Mucosa of rectum (tissue), 2 donors: Measurements from ENCODE around the gene PDSS2.
A peak's percentile ranks its signal among the peaks of the same experiment; 100 is the strongest.
"Not testable (repeated sequence)": the region's sequence is repeated elsewhere in the genome, so short reads cannot be mapped to it uniquely, and the experiment has no call there.

Experiments used
- H3K27ac ChIP-seq, 2 donors: one replicate each; pipeline ENCODE4 v1.7.0; 2013; ENCODE audit warnings: inconsistent platforms in 2 of 2, low read depth in 2 of 2, low read length in 2 of 2
- H3K27me3 ChIP-seq, 2 donors: one replicate each; pipeline ENCODE4 v1.7.0; 2013; ENCODE audit warnings: low read length in 2 of 2; ENCODE audit not compliant: control insufficient read depth in 2 of 2, insufficient read depth in 2 of 2
- H3K36me3 ChIP-seq, 2 donors: one replicate each; pipeline ENCODE4 v1.7.0; 2013; ENCODE audit warnings: low read length in 2 of 2; ENCODE audit not compliant: control insufficient read depth in 2 of 2, insufficient read depth in 2 of 2
- H3K4me1 ChIP-seq, 2 donors: one replicate each; pipeline ENCODE4 v1.7.0; 2013; ENCODE audit warnings: low read length in 2 of 2, mild to moderate bottlenecking in 1 of 2; ENCODE audit not compliant: control insufficient read depth in 2 of 2, insufficient read depth in 2 of 2
- H3K4me3 ChIP-seq, 2 donors: one replicate each; pipeline ENCODE4 v1.7.0; 2013; ENCODE audit warnings: low read length in 2 of 2
- H3K9ac ChIP-seq, 2 donors: one replicate each; pipeline ENCODE4 v1.7.0; 2013; ENCODE audit warnings: low read length in 2 of 2, low read depth in 1 of 2, mild to moderate bottlenecking in 1 of 2
- H3K9me3 ChIP-seq, 2 donors: one replicate each; pipeline ENCODE4 v1.7.0; 2013; ENCODE audit warnings: low read length in 2 of 2; ENCODE audit not compliant: control insufficient read depth in 2 of 2
- donor health status: healthy.
- donor health status: Normal muscosa, but diverticular disease.

Gene PDSS2

GRCh38 chr6:107120404-107120803 lies 339.0 kb downstream of the PDSS2 start:
- no peak overlapping the region for H3K4me3 ChIP-seq
- no peaks in the 10 kb centered on the region for H3K27me3 ChIP-seq
- H3K9ac ChIP-seq: no peak overlapping the region
- H3K9me3 ChIP-seq: no peaks in the 10 kb centered on the region
- H3K27ac ChIP-seq: no peak overlapping the region
- no peaks in the 10 kb centered on the region for H3K36me3 ChIP-seq
- H3K4me1 ChIP-seq: peaks cover 8 to 12% of the 10 kb centered on the region in 2 donors

GRCh38 chr6:107118976-107119375 lies 340.4 kb downstream of the PDSS2 start:
- no peak overlapping the region for H3K27ac ChIP-seq
- H3K36me3 ChIP-seq: no peaks in the 10 kb centered on the region
- no peaks in the 10 kb centered on the region for H3K9me3 ChIP-seq
- no peaks in the 10 kb centered on the region for H3K27me3 ChIP-seq
- no peak overlapping the region for H3K9ac ChIP-seq
- peaks cover 6 to 8% of the 10 kb centered on the region in 2 donors for H3K4me1 ChIP-seq
- no peak overlapping the region for H3K4me3 ChIP-seq

GRCh38 chr6:107118540-107118939 lies 340.8 kb downstream of the PDSS2 start:
- H3K4me3 ChIP-seq, H3K9ac ChIP-seq, H3K36me3 ChIP-seq, H3K9me3 ChIP-seq, H3K27ac ChIP-seq, H3K27me3 ChIP-seq: not testable (repeated sequence)
- peaks cover 8 to 12% of the 10 kb centered on the region in 2 donors for H3K4me1 ChIP-seq

GRCh38 chr6:107116931-107117330 lies 342.4 kb downstream of the PDSS2 start:
- Histone ChIP-seq H3K27me3 (no peaks in the 10 kb centered on the region), H3K9me3 (no peaks in the 10 kb centered on the region), H3K36me3 (no peaks in the 10 kb centered on the region), H3K4me3 (peak overlapping the region; percentile 63 to 79), H3K27ac (peak overlapping the region in 1 of 2 donors; percentile 80), H3K9ac (peak overlapping the region in 1 of 2 donors; percentile 79), H3K4me1 (peaks cover 9 to 14% of the 10 kb centered on the region in 2 donors)

GRCh38 chr6:107116328-107116892 lies 343.0 kb downstream of the PDSS2 start:
- Histone ChIP-seq H3K27me3 (no peaks in the 10 kb centered on the region), H3K4me3 (peak overlapping the region; percentile 63 to 79), H3K27ac (peak overlapping the region; percentile 70 to 80), H3K9me3 (no peaks in the 10 kb centered on the region), H3K36me3 (no peaks in the 10 kb centered on the region), H3K9ac (peak overlapping the region; percentile 56 to 79), H3K4me1 (peaks cover 9 to 14% of the 10 kb centered on the region in 2 donors)

- H3K36me3 ChIP-seq: no peaks in the 10 kb centered on the region
- H3K27ac ChIP-seq: peak overlapping the region; percentile 70 to 80
Measured at GRCh38 chr6:107115695-107116327, 343.6 kb downstream of the PDSS2 start.

GRCh38 chr6:107114926-107115694 lies 344.3 kb downstream of the PDSS2 start, which contains the start of gene BEND3:
Gene BEND3 (minus strand): TSS chr6:107115515. CDS start chr6:107099285, 16,230 bp downstream.
- H3K4me1 ChIP-seq: peaks cover 9 to 14% of the 10 kb centered on the region in 2 donors
- no peaks in the 10 kb centered on the region for H3K36me3 ChIP-seq
- peak within 1 kb of the TSS; percentile 63 to 80 for H3K4me3 ChIP-seq
- no peaks in the 10 kb centered on the region for H3K9me3 ChIP-seq
- H3K27me3 ChIP-seq: no peaks in the 10 kb centered on the region
- H3K27ac ChIP-seq: peak within 1 kb of the TSS; percentile 70 to 80
- peak within 1 kb of the TSS; percentile 56 to 79 for H3K9ac ChIP-seq

More at GRCh38 chr6:107115695-107116327, 343.6 kb downstream of the PDSS2 start:
- Histone ChIP-seq H3K4me3 (peak overlapping the region; percentile 63 to 79), H3K9ac (peak overlapping the region; percentile 56 to 79), H3K27me3 (no peaks in the 10 kb centered on the region), H3K4me1 (peaks cover 9 to 14% of the 10 kb centered on the region in 2 donors), H3K9me3 (no peaks in the 10 kb centered on the region)

- no peaks in the 10 kb centered on the region for H3K36me3 ChIP-seq
- peak overlapping the region; percentile 56 to 61 for H3K9ac ChIP-seq
- peak overlapping the region; percentile 58 to 78 for H3K27ac ChIP-seq
- no peaks in the 10 kb centered on the region for H3K27me3 ChIP-seq
- peak overlapping the region; percentile 61 to 80 for H3K4me3 ChIP-seq
- no peaks in the 10 kb centered on the region for H3K9me3 ChIP-seq
- peaks cover 9 to 14% of the 10 kb centered on the region in 2 donors for H3K4me1 ChIP-seq
Measured at GRCh38 chr6:107114213-107114925, 345.0 kb downstream of the PDSS2 start.

- H3K9ac ChIP-seq: no peak overlapping the region
- H3K36me3 ChIP-seq: no peaks in the 10 kb centered on the region
- H3K4me1 ChIP-seq: peaks cover 3 to 8% of the 10 kb centered on the region in 2 donors
Measured at GRCh38 chr6:107110200-107110599, 349.2 kb downstream of the PDSS2 start.

More at GRCh38 chr6:107110200-107110599, 349.2 kb downstream of the PDSS2 start:
- Histone ChIP-seq H3K9me3 (no peaks in the 10 kb centered on the region), H3K27ac (no peak overlapping the region), H3K4me3 (no peak overlapping the region), H3K27me3 (no peaks in the 10 kb centered on the region)
